HepG2 (cell line): ENCODE measurements around the gene SPOCD1. TPM values are rescaled to one million over a fixed set of nuclear protein-coding genes. Genes with fewer than 3 reads are reported as not detected.

ENCODE experiments used
- DMTF1 ChIP-seq: sonication (generic); formaldehyde crosslinking; IDR thresholded peaks from 2 replicates; pipeline ENCODE4 v1.4.0; 2020; ENCODE audit warnings: mild to moderate bottlenecking, missing genetic modification reagents
- FOSL2 ChIP-seq: sonication (generic); formaldehyde crosslinking; IDR thresholded peaks from 2 replicates; pipeline ENCODE4 v1.4.0; 2020; ENCODE audit warnings: missing genetic modification reagents
- NCOA2 ChIP-seq: sonication (generic); formaldehyde crosslinking; IDR thresholded peaks from 2 replicates; pipeline ENCODE4 v1.8.0; 2022; ENCODE audit warnings: inconsistent platforms
- PPARG ChIP-seq: conservative IDR thresholded peaks from 2 replicates; pipeline ENCODE4 v1.6.1; 2016; ENCODE audit warnings: missing biosample characterization, missing genetic modification reagents
- SP4 ChIP-seq: sonication (generic); formaldehyde crosslinking; IDR thresholded peaks from 2 replicates; pipeline ENCODE4 v1.8.1; 2023; ENCODE audit warnings: mild to moderate bottlenecking, missing genetic modification reagents
- TFAP4 ChIP-seq: sonication (generic); IDR thresholded peaks from 2 replicates; pipeline ENCODE4 v1.6.1; 2016; ENCODE audit warnings: low read depth, borderline replicate concordance
- ZFP91 ChIP-seq: sonication (generic); formaldehyde crosslinking; IDR thresholded peaks from 2 replicates; pipeline ENCODE4 v1.9.0; 2022; ENCODE audit warnings: missing genetic modification reagents, mild to moderate bottlenecking, borderline replicate concordance
- ZNF646 ChIP-seq: sonication (generic); formaldehyde crosslinking; IDR thresholded peaks from 2 replicates; pipeline ENCODE4 v1.9.0; 2021; ENCODE audit warnings: mild to moderate bottlenecking, missing genetic modification reagents
- ZNF687 ChIP-seq: sonication (generic); formaldehyde crosslinking; IDR thresholded peaks from 2 replicates; pipeline ENCODE4 v1.5.1; 2020; ENCODE audit warnings: mild to moderate bottlenecking, missing genetic modification reagents, moderate library complexity
- ZNF720 ChIP-seq: sonication (generic); formaldehyde crosslinking; IDR thresholded peaks from 2 replicates; pipeline ENCODE4 v1.4.0; 2020; ENCODE audit warnings: missing genetic modification reagents
- polyA plus RNA-seq, 8 experiments: library from polyadenylated mRNA; depleted of rRNA in 3 of 8; stranded (reverse) in 7 of 8; unstranded in 1 of 8; fragments of >200 nt; fragmentation: Illumina TruSeq in 4 of 8; extraction: Trizol in 4 of 8; gene quantifications; 2 replicates each; pipeline versions ENCODE4 v1.2.1 to v1.2.3, GENCODE V29; 2011 to 2016; ENCODE audit warnings: low read depth in 4 of 8, missing spikeins in 1 of 8, mixed read lengths in 1 of 8; ENCODE audit not compliant: insufficient read depth in 1 of 8
- total RNA-seq, 5 experiments: library from RNA; depleted of rRNA; stranded (reverse); fragments of >200 nt; fragmentation: Illumina TruSeq; extraction: Trizol; gene quantifications; 2 replicates each; pipeline ENCODE4 v1.2.3, GENCODE V29; 2016; ENCODE audit warnings: low read depth in 1 of 5

The SPOCD1 gene
- total and polyA plus RNA-seq, 2 of the 13 experiments (the other 11 are each of a cell fraction or from before 2014, with no cell fraction given): 0.24 to 0.29 TPM

GRCh38 chr1:31760471-31761470 is 55.1 kb downstream of the SPOCD1 start (continued):
- TF ChIP-seq ZNF687 (CRISPR knock-in tag) (peak; percentile 42), ZFP91 (CRISPR knock-in tag) (0 out of 2 replicates have a peak, but pooled peaks have one; percentile 29), SP4 (CRISPR knock-in tag) (0 out of 2 replicates have a peak, but pooled peaks have one; percentile 23), FOSL2 (CRISPR knock-in tag) (peak; percentile 81), NCOA2 (no peak), PPARG (CRISPR knock-in tag) (0 out of 2 replicates have a peak, but pooled peaks have one; percentile 11), ZNF646 (CRISPR knock-in tag) (no peak), DMTF1 (CRISPR knock-in tag) (no peak), TFAP4 (peak; percentile 78; the same call in 1 of the 2 replicates), ZNF720 (no peak)
